Upper lobe of left lung (tissue), 4 donors: ENCODE measurements around the gene PARD3B.

Source experiments
- POLR2AphosphoS5 ChIP-seq, 2 donors: sonication (generic); formaldehyde crosslinking; IDR thresholded peaks; one replicate each; pipeline ENCODE4 v1.5.1; 2017; ENCODE audit warnings: antibody characterized with exemption in 2 of 2
- TF ChIP-seq, protein P1 (sequence below), 6 experiments: fragments of 450-650 bp in 4 of 6; fragments of 200-600 bp in 2 of 6; sonication (generic) in 2 of 6; IDR thresholded peaks; one replicate each; pipeline ENCODE4 v1.5.1; 2016 to 2019; ENCODE audit warnings: antibody characterized with exemption in 6 of 6

DNA sequence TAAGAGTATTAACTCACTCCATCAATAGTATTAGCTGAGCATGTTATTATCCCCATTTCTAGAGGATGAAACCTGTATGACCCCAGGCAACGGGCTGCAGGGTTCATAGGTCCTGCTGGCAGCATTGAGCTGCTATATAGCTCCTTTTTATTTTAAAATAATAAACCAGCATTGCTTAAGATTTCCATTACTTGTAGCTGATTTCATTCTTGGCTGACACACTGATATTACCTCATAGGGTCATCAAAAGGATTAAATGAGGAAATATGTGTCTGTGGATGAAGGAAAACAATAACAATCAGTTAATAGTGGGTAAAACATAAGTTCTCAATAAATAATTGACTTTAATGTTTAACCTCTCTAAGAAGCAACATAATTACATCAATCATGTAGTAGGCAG is 1088.7 kb downstream of the PARD3B start:
- TF ChIP-seq, protein P1, sequence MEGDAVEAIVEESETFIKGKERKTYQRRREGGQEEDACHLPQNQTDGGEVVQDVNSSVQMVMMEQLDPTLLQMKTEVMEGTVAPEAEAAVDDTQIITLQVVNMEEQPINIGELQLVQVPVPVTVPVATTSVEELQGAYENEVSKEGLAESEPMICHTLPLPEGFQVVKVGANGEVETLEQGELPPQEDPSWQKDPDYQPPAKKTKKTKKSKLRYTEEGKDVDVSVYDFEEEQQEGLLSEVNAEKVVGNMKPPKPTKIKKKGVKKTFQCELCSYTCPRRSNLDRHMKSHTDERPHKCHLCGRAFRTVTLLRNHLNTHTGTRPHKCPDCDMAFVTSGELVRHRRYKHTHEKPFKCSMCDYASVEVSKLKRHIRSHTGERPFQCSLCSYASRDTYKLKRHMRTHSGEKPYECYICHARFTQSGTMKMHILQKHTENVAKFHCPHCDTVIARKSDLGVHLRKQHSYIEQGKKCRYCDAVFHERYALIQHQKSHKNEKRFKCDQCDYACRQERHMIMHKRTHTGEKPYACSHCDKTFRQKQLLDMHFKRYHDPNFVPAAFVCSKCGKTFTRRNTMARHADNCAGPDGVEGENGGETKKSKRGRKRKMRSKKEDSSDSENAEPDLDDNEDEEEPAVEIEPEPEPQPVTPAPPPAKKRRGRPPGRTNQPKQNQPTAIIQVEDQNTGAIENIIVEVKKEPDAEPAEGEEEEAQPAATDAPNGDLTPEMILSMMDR (IDR thresholded peaks at IDR 0.05) = no peak
- no peak for TF ChIP-seq POLR2AphosphoS5 (IDR thresholded peaks at IDR 0.05)
